ENCODE data around the gene EFCC1.
"Not testable (repeated sequence)": the region's sequence is repeated elsewhere in the genome, so short reads cannot be mapped to it uniquely, and the experiment has no call there.

EFCC1 gene

GRCh38 chr3:129059311-129059958, 58.3 kb downstream of the EFCC1 start:
- no peak for DNase-seq

- DNase-seq, result no peak
Observed at GRCh38 chr3:129060276-129061022, 59.3 kb downstream of the EFCC1 start, which contains the start of gene GP9. Gene GP9, plus strand, starts transcription at chr3:129060779. Its CDS starts 961 bp downstream, at chr3:129061740.

DNA sequence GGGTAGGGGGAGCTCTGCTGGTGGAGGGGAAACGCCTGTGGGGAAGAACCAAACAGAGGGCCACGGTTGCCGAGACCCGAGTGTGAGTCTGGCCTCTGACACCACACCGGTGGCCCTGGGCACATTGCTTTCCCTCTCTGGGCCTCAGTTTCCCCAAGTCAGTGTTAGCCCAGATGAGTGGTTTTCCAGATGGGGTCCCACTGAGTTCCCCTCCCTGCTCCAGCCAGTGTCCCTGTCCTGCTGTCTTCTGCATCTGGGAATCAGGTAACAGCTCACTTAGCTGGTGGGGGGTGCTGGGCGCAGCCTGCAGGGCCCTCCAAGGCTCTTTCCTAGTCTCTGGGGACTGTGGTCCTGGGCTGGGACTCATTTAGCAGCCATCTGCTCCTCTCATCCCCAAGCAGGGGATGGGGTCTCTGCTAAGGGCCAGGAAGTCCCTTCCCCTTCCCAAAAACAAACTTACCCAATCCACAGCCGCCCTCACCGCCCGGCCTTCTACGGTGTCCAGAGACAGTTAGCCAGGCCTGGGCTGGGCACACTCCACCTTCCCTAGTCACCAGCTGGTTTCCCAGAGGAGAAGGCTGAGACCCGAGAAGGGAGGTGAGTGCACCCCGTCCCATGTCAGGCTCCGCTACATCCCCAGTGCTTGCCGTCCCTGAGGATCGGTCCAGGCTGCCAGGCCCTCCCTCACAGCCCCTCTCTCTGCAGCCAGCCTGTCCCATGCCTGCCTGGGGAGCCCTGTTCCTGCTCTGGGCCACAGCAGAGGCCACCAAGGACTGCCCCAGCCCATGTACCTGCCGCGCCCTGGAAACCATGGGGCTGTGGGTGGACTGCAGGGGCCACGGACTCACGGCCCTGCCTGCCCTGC, 60.2 kb downstream of the EFCC1 start:
- no peak for DNase-seq

- no peak for DNase-seq
Observed at GRCh38 chr3:129061888-129062834, 61.1 kb downstream of the EFCC1 start.

DNA sequence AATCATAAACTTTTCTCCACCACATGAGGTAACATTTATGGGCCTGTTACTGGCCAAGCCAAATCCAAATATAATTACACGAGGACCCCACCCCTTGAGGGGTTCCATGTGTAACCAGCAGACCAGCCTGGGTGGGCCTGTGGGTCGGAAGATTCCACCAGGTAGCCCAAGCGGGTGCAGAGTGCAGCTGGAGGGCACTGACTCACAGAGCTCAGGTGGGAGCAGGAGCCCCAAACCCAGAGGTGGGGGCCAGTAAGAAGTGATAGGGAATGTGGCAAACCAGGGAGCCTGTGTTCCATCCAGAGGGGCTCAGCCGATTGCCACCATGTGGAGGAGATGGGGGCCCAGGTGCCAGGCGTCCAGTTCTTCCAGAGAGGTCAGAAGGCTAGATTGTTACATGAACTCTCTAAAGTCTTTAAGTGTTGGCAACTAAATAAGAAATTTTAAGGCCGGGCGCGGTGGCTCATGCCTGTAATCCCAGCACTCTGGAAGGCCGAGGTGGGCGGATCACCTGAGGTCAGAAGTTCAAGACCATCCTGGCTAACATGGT, 62.1 kb downstream of the EFCC1 start:
- no peak for DNase-seq

- DNase-seq, result no peak
Observed at GRCh38 chr3:129063841-129064482, 62.9 kb downstream of the EFCC1 start.

DNA sequence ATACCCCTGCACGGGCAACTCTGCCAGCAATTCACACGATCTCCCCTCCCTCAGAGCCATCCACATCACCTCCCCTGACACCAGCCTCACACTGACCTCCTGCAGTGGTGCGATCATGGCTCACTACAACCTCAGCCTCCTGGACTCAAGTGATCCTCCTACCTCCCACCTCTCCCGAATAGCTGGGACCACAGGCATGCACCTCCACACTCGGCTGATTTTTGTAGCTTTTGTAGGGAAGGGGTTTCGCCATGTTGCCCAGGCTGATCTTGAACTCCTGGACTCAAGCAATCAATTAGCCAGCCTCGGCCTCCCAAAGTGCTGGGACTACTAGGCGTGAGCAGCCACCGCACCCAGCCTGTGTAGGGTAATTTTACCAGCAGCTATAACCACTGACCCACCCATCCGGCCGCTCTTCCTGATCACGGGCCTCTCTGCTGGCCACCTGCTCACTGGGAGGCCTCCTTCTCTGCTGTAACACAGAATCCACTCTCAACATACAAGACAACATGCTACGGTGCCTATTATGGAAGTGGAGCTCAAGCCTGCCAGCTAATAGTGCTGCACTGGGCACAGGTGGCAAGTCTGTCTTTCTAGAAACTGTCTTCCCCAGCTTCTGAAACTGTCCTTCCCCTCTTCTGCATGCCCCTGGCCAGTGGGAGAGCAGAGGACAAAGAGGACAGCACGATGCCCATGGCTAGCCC, 64.1 kb downstream of the EFCC1 start:
- no peak for DNase-seq

- no peak for DNase-seq
Observed at GRCh38 chr3:129065720-129066073, 64.6 kb downstream of the EFCC1 start.

GRCh38 chr3:129067719-129068118, 66.6 kb downstream of the EFCC1 start:
- DNase-seq, result not testable (repeated sequence)

DNA sequence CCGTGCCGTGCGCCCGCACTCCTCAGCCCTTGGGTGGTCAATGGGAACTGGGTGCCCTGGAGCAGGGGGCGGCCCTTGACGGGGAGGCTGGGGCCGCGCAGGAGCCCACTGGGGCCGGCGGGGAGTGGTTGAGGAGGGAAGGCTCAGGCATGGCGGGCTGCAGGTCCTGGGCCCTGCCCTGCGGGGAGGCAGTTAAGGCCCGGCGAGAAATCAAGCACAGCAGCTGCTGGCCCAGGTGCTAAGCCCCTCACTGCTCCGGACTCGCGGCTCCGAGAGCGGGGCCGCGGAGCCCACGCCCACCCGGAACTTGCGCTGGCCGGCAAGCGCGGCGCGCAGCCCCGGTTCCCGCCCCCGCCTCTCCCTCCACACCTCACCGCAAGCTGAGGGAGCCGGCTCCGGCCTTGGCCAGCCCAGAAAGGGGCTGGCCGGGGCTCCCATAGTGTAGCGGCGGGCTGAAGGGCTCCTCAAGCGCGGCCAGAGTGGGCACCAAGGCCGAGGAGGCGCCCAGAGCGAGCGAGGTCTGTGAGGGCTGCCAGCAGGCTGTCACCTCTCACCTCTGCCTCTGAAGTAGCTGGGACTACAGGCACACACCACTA, 67.3 kb downstream of the EFCC1 start:
- no peak for DNase-seq

GRCh38 chr3:129069313-129070085, 68.4 kb downstream of the EFCC1 start:
- DNase-seq, result not testable (repeated sequence)

DNA sequence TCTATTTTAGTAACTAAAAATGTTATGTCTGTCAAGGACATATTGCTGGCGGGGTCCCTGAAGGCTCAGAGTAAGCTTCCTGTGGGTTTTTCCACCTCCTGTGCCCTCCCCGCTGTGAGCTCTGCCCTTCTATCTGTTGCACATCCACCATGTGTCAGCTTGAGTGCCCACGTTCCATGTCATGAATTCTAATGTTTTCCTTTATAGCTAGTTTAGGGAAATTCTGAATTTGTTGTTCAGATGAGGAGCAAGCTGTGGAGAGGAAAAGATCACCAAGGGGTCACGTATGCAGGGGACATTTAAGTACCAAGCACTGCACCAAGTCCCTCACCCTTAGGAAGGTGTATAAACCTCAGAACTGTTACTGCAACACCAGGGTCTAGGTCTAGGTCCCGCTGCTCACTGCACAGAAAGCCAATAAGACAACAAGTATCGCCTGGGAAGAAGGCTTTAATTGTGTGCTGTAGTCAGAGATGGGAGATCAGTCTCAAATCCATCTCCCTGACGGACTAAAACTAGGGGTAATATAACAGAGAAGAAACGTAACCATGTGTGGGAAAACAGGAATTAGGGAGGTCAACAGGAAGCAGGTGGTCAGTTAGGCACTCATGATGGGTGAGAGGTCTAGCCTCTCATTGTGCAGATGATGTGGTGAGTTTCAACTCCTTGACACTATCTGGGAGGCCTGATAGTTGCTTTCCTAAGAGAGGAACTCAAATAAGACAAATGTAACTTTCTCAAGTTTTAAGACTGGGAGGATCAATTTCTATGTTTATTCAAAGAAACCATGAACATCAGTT, 69.2 kb downstream of the EFCC1 start:
- no peak for DNase-seq

DNA sequence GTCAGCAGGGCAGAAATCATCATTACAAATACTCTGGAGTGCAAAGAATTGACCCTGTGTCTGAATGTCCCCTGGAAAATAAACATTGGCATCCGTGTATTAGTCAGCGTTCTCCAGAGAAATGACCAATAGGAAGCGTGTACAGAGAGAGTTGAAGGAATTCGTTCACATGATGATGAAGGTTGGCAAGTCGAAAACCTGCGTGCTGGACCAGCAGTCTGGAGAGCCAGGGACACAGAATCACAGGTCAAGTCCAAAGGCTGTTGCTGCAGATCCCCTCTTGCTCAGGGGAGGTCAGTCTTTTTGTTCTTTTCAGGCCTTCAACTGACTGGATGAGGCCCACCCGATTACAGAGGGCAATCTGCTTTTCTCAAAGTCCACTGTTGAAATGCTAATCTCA, 76.1 kb downstream of the EFCC1 start:
- no peak for DNase-seq

DNA sequence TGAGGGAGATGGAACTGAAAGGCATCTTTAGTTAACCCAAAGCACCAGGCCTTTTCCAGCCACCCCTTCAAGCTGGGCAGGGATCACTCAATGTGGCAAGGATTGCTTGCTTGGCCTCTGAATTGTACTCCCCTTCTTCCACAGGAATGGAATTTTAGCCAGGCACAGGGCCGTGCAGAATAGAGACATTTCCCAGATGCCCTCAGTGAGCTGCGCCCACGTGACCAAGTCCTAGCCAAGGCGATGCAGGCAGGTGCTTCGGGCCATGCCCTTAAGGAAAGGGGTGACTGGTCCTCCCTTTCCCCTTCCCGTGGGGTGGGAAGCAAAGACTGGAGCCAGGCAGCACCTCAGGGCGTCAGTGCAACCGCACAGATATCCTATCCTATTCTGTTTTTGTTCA, 77.4 kb downstream of the EFCC1 start:
- DNase-seq, result no peak

DNA sequence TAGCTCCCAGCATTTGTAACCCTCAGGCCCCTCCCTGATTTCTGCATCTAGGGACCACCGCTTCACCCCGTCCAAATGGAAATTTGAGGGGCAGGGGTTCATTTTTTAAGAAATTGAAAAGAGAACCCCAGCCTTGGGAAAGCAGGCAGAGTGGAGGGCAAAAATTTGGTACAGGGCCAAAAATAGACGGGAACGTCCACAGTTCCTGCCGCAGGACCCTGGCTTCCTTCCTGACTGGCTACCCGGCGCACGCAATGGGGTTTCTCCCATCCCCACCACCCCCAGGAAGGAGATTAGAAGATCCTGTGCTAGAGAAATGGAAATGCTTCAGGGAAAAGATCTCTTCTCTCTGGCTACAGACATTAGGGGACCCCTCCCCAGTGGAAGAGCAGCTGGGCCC, 80.4 kb downstream of the EFCC1 start:
- DNase-seq, result no peak

DNA sequence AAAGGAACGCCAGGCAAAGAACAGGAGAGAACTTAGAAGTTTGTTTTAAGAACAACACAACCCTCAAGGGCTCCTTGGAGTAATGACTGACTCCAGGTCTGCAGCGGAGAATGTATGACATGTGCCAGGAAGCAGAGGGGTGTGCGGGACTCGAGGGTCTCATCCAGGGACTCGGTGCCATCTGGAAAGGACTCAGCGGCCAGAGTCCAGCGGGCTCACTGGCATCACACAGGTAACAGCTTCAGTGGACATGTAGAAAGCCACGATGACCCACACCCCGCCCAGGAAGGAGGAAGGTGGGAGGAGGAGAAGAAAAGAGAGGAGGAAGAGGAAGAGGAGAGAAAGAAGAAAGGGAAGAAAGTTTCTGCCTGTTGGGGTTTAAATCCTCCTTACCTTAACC, 80.9 kb downstream of the EFCC1 start:
- DNase-seq, result no peak

GRCh38 chr3:129084501-129084900, 83.4 kb downstream of the EFCC1 start:
- no peak for DNase-seq

GRCh38 chr3:129085165-129085715, 84.1 kb downstream of the EFCC1 start:
- no peak for DNase-seq

All from effector CD8-positive, alpha-beta T cell (primary cell).